ENCODE measurements around the gene KRT34.

Gene KRT34

GRCh38 chr17:41415833-41416335, 33.8 kb upstream of the KRT34 start:
- H3K27ac ChIP-seq (ENCODE audit: low read depth, low read length): no peak overlapping the region
- no peaks in the 10 kb centered on the region for H3K27me3 ChIP-seq (ENCODE audit: low read length)
- TF ChIP-seq EZH2phosphoT487 (conservative IDR thresholded peaks at IDR 0.05; ENCODE audit: low read length) (no peak), CTCF (IDR thresholded peaks at IDR 0.05; ENCODE audit: insufficient read depth, low read length, poor library complexity, severe bottlenecking) (no peak)
- H3K79me2 ChIP-seq (ENCODE audit: insufficient read depth, low read length): no peaks in the 10 kb centered on the region
- H3K4me3 ChIP-seq (ENCODE audit: insufficient read depth, low read length, poor library complexity, severe bottlenecking): no peak overlapping the region
- H3K36me3 ChIP-seq (ENCODE audit: low read length): no peaks in the 10 kb centered on the region
- no peak overlapping the region for H3K9ac ChIP-seq (ENCODE audit: low read length)
- no peak overlapping the region for H2AFZ ChIP-seq (ENCODE audit: low read depth, low read length, severe bottlenecking)
- H4K20me1 ChIP-seq (ENCODE audit: low read depth, low read length): no peaks in the 10 kb centered on the region
- no peaks in the 10 kb centered on the region for H3K9me3 ChIP-seq (ENCODE audit: insufficient read depth, low read length)
- H3F3A ChIP-seq (ENCODE audit: insufficient read depth): no peaks in the 10 kb centered on the region
- H3K9me2 ChIP-seq (replicated peaks; ENCODE audit: insufficient read depth, low read length): no peaks in the 10 kb centered on the region
- no peak overlapping the region for H3K4me2 ChIP-seq (ENCODE audit: low read depth, low read length, poor library complexity, severe bottlenecking)

GRCh38 chr17:41415411-41415810, 33.3 kb upstream of the KRT34 start:
- no peak overlapping the region for H3K27ac ChIP-seq (ENCODE audit: low read depth, low read length)

GRCh38 chr17:41413982-41414381, 31.9 kb upstream of the KRT34 start:
- no peaks in the 10 kb centered on the region for H3K36me3 ChIP-seq (ENCODE audit: low read length)
- no peaks in the 10 kb centered on the region for H3K9me3 ChIP-seq (ENCODE audit: insufficient read depth, low read length)
- no peak overlapping the region for H3K9ac ChIP-seq (ENCODE audit: low read length)
- no peak overlapping the region for H3K4me3 ChIP-seq (ENCODE audit: insufficient read depth, low read length, poor library complexity, severe bottlenecking)
- TF ChIP-seq CTCF (IDR thresholded peaks at IDR 0.05; ENCODE audit: insufficient read depth, low read length, poor library complexity, severe bottlenecking) (no peak), EZH2phosphoT487 (conservative IDR thresholded peaks at IDR 0.05; ENCODE audit: low read length) (no peak)
- H3K79me2 ChIP-seq (ENCODE audit: insufficient read depth, low read length): no peaks in the 10 kb centered on the region
- no peak overlapping the region for H3K27ac ChIP-seq (ENCODE audit: low read depth, low read length)
- no peak overlapping the region for H3K4me2 ChIP-seq (ENCODE audit: low read depth, low read length, poor library complexity, severe bottlenecking)
- no peaks in the 10 kb centered on the region for H3K27me3 ChIP-seq (ENCODE audit: low read length)
- no peak overlapping the region for H2AFZ ChIP-seq (ENCODE audit: low read depth, low read length, severe bottlenecking)
- no peaks in the 10 kb centered on the region for H4K20me1 ChIP-seq (ENCODE audit: low read depth, low read length)
- H3F3A ChIP-seq (ENCODE audit: insufficient read depth): no peaks in the 10 kb centered on the region
- no peaks in the 10 kb centered on the region for H3K9me2 ChIP-seq (replicated peaks; ENCODE audit: insufficient read depth, low read length)

More at GRCh38 chr17:41415411-41415810, 33.3 kb upstream of the KRT34 start:
- Histone ChIP-seq H2AFZ (ENCODE audit: low read depth, low read length, severe bottlenecking) (no peak overlapping the region), H3K36me3 (ENCODE audit: low read length) (no peaks in the 10 kb centered on the region), H3K27me3 (ENCODE audit: low read length) (no peaks in the 10 kb centered on the region), H3K9me3 (ENCODE audit: insufficient read depth, low read length) (no peaks in the 10 kb centered on the region), H3K9ac (ENCODE audit: low read length) (no peak overlapping the region), H3F3A (ENCODE audit: insufficient read depth) (no peaks in the 10 kb centered on the region), H4K20me1 (ENCODE audit: low read depth, low read length) (no peaks in the 10 kb centered on the region), H3K4me2 (ENCODE audit: low read depth, low read length, poor library complexity, severe bottlenecking) (no peak overlapping the region), H3K79me2 (ENCODE audit: insufficient read depth, low read length) (no peaks in the 10 kb centered on the region), H3K9me2 (replicated peaks; ENCODE audit: insufficient read depth, low read length) (no peaks in the 10 kb centered on the region), H3K4me3 (ENCODE audit: insufficient read depth, low read length, poor library complexity, severe bottlenecking) (no peak overlapping the region)
- no peak for TF ChIP-seq EZH2phosphoT487 (conservative IDR thresholded peaks at IDR 0.05; ENCODE audit: low read length)
- no peak for TF ChIP-seq CTCF (IDR thresholded peaks at IDR 0.05; ENCODE audit: insufficient read depth, low read length, poor library complexity, severe bottlenecking)
